WTC11 (cell line): ENCODE results near the gene C3orf49. TPM values are rescaled to one million over a fixed set of nuclear protein-coding genes. Genes with fewer than 3 reads are reported as not detected.

ENCODE experiments used
- ATAC-seq: fragments of 200-7000 bp; cut with Tn5 transposase; 2 replicates; pipeline ENCODE4 v1.10.0; 2021; ENCODE audit warnings: mild to moderate bottlenecking, moderate library complexity
- CTCF ChIA-PET: fragments of 300-600 bp; sonication (Branson Sonifier 250); formaldehyde crosslinking; loops from one replicate; lab custom pipeline; 2021; ENCODE audit warnings: antibody characterized with exemption; lab: Charles Lee
- POLR2A ChIA-PET: fragments of 350-600 bp; sonication (Branson Sonifier 250); formaldehyde crosslinking; loops from one replicate; lab custom pipeline; 2021; ENCODE audit warnings: antibody characterized with exemption; lab: Charles Lee
- DNase-seq: peaks from one replicate; pipeline ENCODE4 v3.0.0; 2021; ENCODE audit warnings: low spot score
- H3K27ac Mint-ChIP-seq: 2 replicates; pipeline ENCODE4 v1.8.0; 2021; ENCODE audit warnings: mixed read lengths
- H3K27me3 Mint-ChIP-seq: 2 replicates; pipeline ENCODE4 v1.8.0; 2021; ENCODE audit warnings: low read depth, mild to moderate bottlenecking, moderate library complexity, mixed read lengths
- H3K36me3 Mint-ChIP-seq: 2 replicates; pipeline ENCODE4 v1.8.0; 2021; ENCODE audit warnings: mixed read lengths
- H3K4me1 Mint-ChIP-seq: 2 replicates; pipeline ENCODE4 v1.8.0; 2022; ENCODE audit warnings: mixed read lengths
- H3K4me3 Mint-ChIP-seq: 2 replicates; pipeline ENCODE4 v1.8.0; 2021; ENCODE audit warnings: mild to moderate bottlenecking, moderate library complexity, mixed read lengths
- H3K9me3 Mint-ChIP-seq: 2 replicates; pipeline ENCODE4 v1.8.0; 2021; ENCODE audit warnings: mixed read lengths
- ARID4B ChIP-seq: sonication (generic); formaldehyde crosslinking; IDR thresholded peaks from 2 replicates; pipeline ENCODE4 v1.8.0; 2023; ENCODE audit warnings: missing genetic modification reagents, mild to moderate bottlenecking, borderline replicate concordance
- EMX1 ChIP-seq: fragments of 250-450 bp; sonication (Bioruptor Pico); IDR thresholded peaks from 2 replicates; pipeline ENCODE4 v1.8.0; 2021; ENCODE audit warnings: mild to moderate bottlenecking
- ESRRA ChIP-seq: sonication (generic); formaldehyde crosslinking; IDR thresholded peaks from 2 replicates; pipeline ENCODE4 v1.8.1; 2022; ENCODE audit warnings: mild to moderate bottlenecking, missing genetic modification reagents, borderline replicate concordance
- IRF2 ChIP-seq: sonication (generic); formaldehyde crosslinking; IDR thresholded peaks from 2 replicates; pipeline ENCODE4 v1.8.0; 2022; ENCODE audit warnings: low read depth, missing genetic modification reagents, borderline replicate concordance
- JAZF1 ChIP-seq: fragments of 250-450 bp; sonication (Bioruptor Pico); IDR thresholded peaks from 2 replicates; pipeline ENCODE4 v1.9.0; 2021; ENCODE audit warnings: moderate library complexity, mild to moderate bottlenecking, inconsistent platforms
- KAT7 ChIP-seq: sonication (generic); formaldehyde crosslinking; IDR thresholded peaks from 2 replicates; pipeline ENCODE4 v1.8.1; 2023; ENCODE audit warnings: missing genetic modification reagents, mild to moderate bottlenecking, borderline replicate concordance
- MAX ChIP-seq: sonication (generic); formaldehyde crosslinking; IDR thresholded peaks from 2 replicates; pipeline ENCODE4 v1.8.0; 2022; ENCODE audit warnings: mild to moderate bottlenecking, missing genetic modification reagents
- MLX ChIP-seq: sonication (generic); formaldehyde crosslinking; IDR thresholded peaks from 2 replicates; pipeline ENCODE4 v1.8.1; 2023; ENCODE audit warnings: mild to moderate bottlenecking, missing genetic modification reagents, moderate library complexity
- MXD4 ChIP-seq: fragments of 250-450 bp; sonication (Bioruptor Pico); IDR thresholded peaks from 2 replicates; pipeline ENCODE4 v1.8.0; 2021; ENCODE audit warnings: mild to moderate bottlenecking, moderate library complexity, borderline replicate concordance
- SMAD3 ChIP-seq: sonication (generic); formaldehyde crosslinking; IDR thresholded peaks from 2 replicates; pipeline ENCODE4 v1.8.0; 2022; ENCODE audit warnings: missing genetic modification reagents, mild to moderate bottlenecking, borderline replicate concordance
- SMAD4 ChIP-seq: sonication (generic); formaldehyde crosslinking; IDR thresholded peaks from 2 replicates; pipeline ENCODE4 v1.8.0; 2022; ENCODE audit warnings: mild to moderate bottlenecking, missing genetic modification reagents
- TEAD1 ChIP-seq: sonication (generic); formaldehyde crosslinking; IDR thresholded peaks from 2 replicates; pipeline ENCODE4 v1.8.0; 2022; ENCODE audit warnings: mild to moderate bottlenecking, missing genetic modification reagents
- TEAD4 ChIP-seq: sonication (generic); formaldehyde crosslinking; IDR thresholded peaks from 2 replicates; pipeline ENCODE4 v1.8.0; 2022; ENCODE audit warnings: mild to moderate bottlenecking, missing genetic modification reagents
- USF2 ChIP-seq: sonication (generic); formaldehyde crosslinking; IDR thresholded peaks from 2 replicates; pipeline ENCODE4 v1.8.1; 2023; ENCODE audit warnings: mild to moderate bottlenecking, missing genetic modification reagents, moderate library complexity
- ZNF232 ChIP-seq: sonication (generic); formaldehyde crosslinking; IDR thresholded peaks from 2 replicates; pipeline ENCODE4 v1.8.0; 2022; ENCODE audit warnings: mild to moderate bottlenecking, missing genetic modification reagents
- ZNF317 ChIP-seq: sonication (generic); formaldehyde crosslinking; IDR thresholded peaks from 2 replicates; pipeline ENCODE4 v1.8.1; 2023; ENCODE audit warnings: low read depth, mild to moderate bottlenecking, moderate library complexity, missing genetic modification reagents, borderline replicate concordance
- ZNF423 ChIP-seq: fragments of 250-450 bp; sonication (Bioruptor Pico); IDR thresholded peaks from 2 replicates; pipeline ENCODE4 v2.1.2; 2022; ENCODE audit warnings: mild to moderate bottlenecking, moderate library complexity
- ZNF532 ChIP-seq: fragments of 250-450 bp; sonication (Bioruptor Pico); IDR thresholded peaks from 2 replicates; pipeline ENCODE4 v1.9.0; 2021; ENCODE audit warnings: mild to moderate bottlenecking, borderline replicate concordance
- total RNA-seq: library from RNA; stranded (reverse); gene quantifications from 3 replicates; pipeline ENCODE4 v1.2.3, GENCODE V29; 2021

Gene C3orf49
- total RNA-seq, 1 experiment from 2014 or later: not detected

GRCh38 chr3:63872135-63872924 is 53.2 kb downstream of the C3orf49 start:
- ChIA-PET CTCF (no interaction called here), POLR2A (no interaction called here)
- peaks cover 21% of the 10 kb centered on the region for H3K4me1 Mint-ChIP-seq
- H3K27ac Mint-ChIP-seq: no peak overlapping the region
- no peak for DNase-seq
- TF ChIP-seq USF2 (no peak), SMAD3 (CRISPR knock-in tag) (no peak), TEAD1 (CRISPR knock-in tag) (no peak)
- H3K9me3 Mint-ChIP-seq: no peaks in the 10 kb centered on the region
- no peaks in the 10 kb centered on the region for H3K27me3 Mint-ChIP-seq
- ATAC-seq: no peak
- H3K36me3 Mint-ChIP-seq: no peaks in the 10 kb centered on the region
- H3K4me3 Mint-ChIP-seq: no peak overlapping the region

GRCh38 chr3:63874769-63875168 is 55.7 kb downstream of the C3orf49 start:
- POLR2A ChIA-PET: no interaction called here
- peaks cover 35% of the 10 kb centered on the region for H3K4me1 Mint-ChIP-seq
- CTCF ChIA-PET: no interaction called here

GRCh38 chr3:63875510-63875909 is 56.4 kb downstream of the C3orf49 start:
- Mint-ChIP-seq H3K4me3 (no peak overlapping the region), H3K27me3 (no peaks in the 10 kb centered on the region), H3K27ac (0 out of 2 replicates have a peak overlapping the region, but pooled peaks have one; percentile 12), H3K4me1 (peaks cover 31% of the 10 kb centered on the region), H3K36me3 (no peaks in the 10 kb centered on the region), H3K9me3 (no peaks in the 10 kb centered on the region)
- CTCF ChIA-PET: no interaction called here
- ATAC-seq (no peak), DNase-seq (no peak)
- POLR2A ChIA-PET: no interaction called here
- no peak for TF ChIP-seq ARID4B (CRISPR knock-in tag)
- TF ChIP-seq ZNF232 (CRISPR knock-in tag): no peak
- TF ChIP-seq KAT7 (CRISPR knock-in tag): no peak
- no peak for TF ChIP-seq JAZF1
- no peak for TF ChIP-seq IRF2 (CRISPR knock-in tag)
- no peak for TF ChIP-seq SMAD4 (CRISPR knock-in tag)

More at GRCh38 chr3:63874769-63875168, 55.7 kb downstream of the C3orf49 start:
- no peak overlapping the region for H3K4me3 Mint-ChIP-seq
- DNase-seq (no peak), ATAC-seq (no peak)
- H3K27me3 Mint-ChIP-seq: no peaks in the 10 kb centered on the region
- H3K27ac Mint-ChIP-seq: no peak overlapping the region
- no peaks in the 10 kb centered on the region for H3K9me3 Mint-ChIP-seq
- TF ChIP-seq MAX (CRISPR knock-in tag): no peak
- no peak for TF ChIP-seq MLX
- TF ChIP-seq ZNF423: no peak
- no peak for TF ChIP-seq ZNF532
- no peak for TF ChIP-seq MXD4 (CRISPR knock-in tag)
- no peak for TF ChIP-seq ESRRA (CRISPR knock-in tag)
- TF ChIP-seq EMX1: no peak
- no peak for TF ChIP-seq ZNF317 (CRISPR knock-in tag)
- no peak for TF ChIP-seq TEAD4
- H3K36me3 Mint-ChIP-seq: no peaks in the 10 kb centered on the region
